Ramos (cell line): ENCODE measurements around the gene ANO1.
"Not testable (repeated sequence)": the region's sequence is repeated elsewhere in the genome, so short reads cannot be mapped to it uniquely, and the experiment has no call there.

Experiments used
- in situ Hi-C: fragments of 300-500 bp; cut with MboI; formaldehyde crosslinking; loops from one replicate; pipeline ENCODE4 v1.14.3; 2022; ENCODE audit warnings: low sequenced_read_pairs; ENCODE audit not compliant: unreplicated experiment

Gene ANO1

GRCh38 chr11:70201882-70202861, 124.1 kb downstream of the ANO1 start:
- in situ Hi-C loops, result no loop called here

GRCh38 chr11:70202920-70203750, 125.0 kb downstream of the ANO1 start, which contains the start of gene FADD:
TSS of gene FADD (plus strand) at chr11:70203296. CDS start at chr11:70203460, 164 bp downstream.
- in situ Hi-C loops, result no loop called here

GRCh38 chr11:70203751-70204465, 125.8 kb downstream of the ANO1 start:
- in situ Hi-C loops, result no loop called here

DNA sequence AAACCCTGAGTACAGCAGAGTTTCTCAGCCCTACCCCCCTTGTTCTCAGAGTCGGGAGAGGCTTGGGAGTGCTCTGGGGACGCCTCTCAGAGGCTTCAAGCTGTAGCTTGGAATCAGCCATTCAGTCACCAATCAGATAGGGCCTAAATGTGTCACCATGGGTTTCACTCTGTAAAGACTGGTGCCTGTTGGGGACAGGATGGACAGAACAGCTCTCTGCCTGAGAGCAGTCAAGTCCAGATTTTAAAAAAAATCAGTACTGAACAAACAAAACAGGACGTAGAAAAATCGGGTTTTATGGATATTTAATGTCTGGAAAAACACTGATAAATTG, 126.3 kb downstream of the ANO1 start:
- in situ Hi-C loops, result no loop called here

DNA sequence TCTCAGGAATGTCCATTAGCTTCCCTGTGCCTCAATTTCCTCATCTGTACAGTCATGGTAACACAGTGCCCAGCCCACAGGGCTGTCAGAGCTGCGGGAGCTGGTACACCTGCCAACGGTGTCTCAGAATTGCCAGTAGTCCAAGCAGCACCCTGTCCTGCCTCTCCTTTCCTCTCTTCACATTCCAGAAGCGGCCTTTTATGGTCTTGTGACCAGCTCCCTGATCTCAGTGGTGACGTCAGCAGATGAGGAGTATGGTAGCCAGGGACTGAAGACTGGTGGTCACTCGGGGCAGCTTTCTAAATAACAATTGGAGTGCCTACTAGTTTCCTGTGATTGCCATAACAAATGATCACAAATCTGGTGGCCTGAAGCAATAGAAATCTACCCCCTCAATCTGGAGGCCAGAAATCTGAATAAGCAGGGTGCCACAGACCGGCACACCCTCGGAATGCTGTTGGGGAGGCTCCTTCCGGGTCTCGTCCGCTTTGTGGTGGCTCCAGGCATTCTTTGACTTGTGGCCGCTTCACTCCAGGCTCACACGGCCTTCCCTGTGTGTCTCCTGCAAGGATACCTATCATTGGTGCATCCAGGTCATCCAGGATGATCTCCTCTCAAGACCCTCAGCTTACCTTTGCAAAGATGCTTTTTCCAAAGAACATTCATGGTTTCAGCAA, 127.1 kb downstream of the ANO1 start:
- in situ Hi-C loops, result no loop called here

- in situ Hi-C loops, result no loop called here
Observed at GRCh38 chr11:70205766-70206165, 127.6 kb downstream of the ANO1 start.

DNA sequence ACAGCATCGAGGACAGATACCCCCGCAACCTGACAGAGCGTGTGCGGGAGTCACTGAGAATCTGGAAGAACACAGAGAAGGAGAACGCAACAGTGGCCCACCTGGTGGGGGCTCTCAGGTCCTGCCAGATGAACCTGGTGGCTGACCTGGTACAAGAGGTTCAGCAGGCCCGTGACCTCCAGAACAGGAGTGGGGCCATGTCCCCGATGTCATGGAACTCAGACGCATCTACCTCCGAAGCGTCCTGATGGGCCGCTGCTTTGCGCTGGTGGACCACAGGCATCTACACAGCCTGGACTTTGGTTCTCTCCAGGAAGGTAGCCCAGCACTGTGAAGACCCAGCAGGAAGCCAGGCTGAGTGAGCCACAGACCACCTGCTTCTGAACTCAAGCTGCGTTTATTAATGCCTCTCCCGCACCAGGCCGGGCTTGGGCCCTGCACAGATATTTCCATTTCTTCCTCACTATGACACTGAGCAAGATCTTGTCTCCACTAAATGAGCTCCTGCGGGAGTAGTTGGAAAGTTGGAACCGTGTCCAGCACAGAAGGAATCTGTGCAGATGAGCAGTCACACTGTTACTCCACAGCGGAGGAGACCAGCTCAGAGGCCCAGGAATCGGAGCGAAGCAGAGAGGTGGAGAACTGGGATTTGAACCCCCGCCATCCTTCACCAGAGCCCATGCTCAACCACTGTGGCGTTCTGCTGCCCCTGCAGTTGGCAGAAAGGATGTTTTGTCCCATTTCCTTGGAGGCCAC, 128.3 kb downstream of the ANO1 start:
- in situ Hi-C loops, result no loop called here

DNA sequence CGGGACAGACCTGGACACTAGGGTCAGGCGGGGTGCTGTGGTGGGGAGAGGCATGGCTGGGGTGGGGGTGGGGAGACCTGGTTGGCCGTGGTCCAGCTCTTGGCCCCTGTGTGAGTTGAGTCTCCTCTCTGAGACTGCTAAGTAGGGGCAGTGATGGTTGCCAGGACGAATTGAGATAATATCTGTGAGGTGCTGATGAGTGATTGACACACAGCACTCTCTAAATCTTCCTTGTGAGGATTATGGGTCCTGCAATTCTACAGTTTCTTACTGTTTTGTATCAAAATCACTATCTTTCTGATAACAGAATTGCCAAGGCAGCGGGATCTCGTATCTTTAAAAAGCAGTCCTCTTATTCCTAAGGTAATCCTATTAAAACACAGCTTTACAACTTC, 128.9 kb downstream of the ANO1 start:
- in situ Hi-C loops, result no loop called here

GRCh38 chr11:70207531-70208131, 129.5 kb downstream of the ANO1 start:
- in situ Hi-C loops, result no loop called here

GRCh38 chr11:70209391-70209912, 131.3 kb downstream of the ANO1 start:
- in situ Hi-C loops, result no loop called here

GRCh38 chr11:70210051-70210501, 132.0 kb downstream of the ANO1 start:
- in situ Hi-C loops, result no loop called here

DNA sequence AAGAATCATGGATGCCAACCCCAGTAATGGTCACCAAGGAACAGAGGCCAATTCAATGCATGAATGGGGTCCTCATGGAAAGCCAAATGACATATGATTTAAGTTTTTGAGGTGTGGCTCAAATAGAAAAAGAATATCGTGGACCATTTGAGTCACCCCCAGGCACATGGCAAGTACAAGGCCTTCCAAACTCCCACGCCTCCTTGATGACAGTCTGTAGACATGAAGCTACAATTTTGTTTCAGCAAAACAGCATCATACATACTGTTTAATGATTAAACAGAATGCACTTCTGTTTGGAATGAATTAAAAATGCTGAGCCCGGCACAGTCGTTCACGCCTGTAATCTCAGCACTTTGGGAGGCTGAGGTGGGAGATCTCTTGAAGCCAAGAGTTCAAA, 132.4 kb downstream of the ANO1 start:
- in situ Hi-C loops, result no loop called here

GRCh38 chr11:70212227-70212811, 134.2 kb downstream of the ANO1 start:
- in situ Hi-C loops, result no loop called here

DNA sequence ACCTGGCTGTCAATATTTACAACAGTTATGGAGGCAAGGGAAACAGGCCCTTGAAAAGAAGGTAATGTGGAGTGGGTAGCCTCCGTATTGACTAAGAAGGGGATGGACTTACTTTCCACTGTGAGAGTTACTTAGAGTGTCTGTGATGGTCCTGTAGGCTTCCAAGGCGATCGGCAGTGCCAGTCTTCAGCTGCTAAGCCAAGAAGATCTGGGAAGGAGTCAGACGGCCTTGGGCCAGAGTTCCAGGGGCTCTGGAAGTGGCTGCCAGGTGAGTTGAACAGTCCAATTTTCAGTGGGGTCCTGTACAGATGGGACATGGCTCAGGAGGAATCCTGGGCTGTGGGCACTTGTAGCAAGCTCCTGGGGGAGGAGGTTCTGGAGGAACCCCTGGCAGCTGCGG, 139.3 kb downstream of the ANO1 start:
- in situ Hi-C loops, result not testable (repeated sequence)

DNA sequence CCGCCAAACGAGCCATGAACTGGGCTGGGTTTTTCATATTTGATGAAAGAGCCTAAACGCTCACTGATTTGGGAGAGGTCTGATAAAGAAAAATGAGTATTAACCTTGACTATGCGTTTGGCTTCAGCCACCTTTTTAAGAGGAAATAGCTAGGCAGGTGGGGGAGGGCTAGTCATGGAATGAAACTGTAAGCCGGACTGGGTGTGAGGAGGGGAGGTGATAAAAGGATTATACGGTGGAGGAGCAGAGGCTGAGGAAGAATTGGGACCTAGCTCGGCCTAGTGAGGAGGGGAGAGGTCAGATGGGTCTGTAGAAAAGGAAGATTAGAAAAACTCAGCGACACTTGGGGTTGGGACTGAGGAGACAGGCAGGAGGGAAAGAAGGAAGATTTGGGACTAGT, 140.0 kb downstream of the ANO1 start:
- in situ Hi-C loops, result not testable (repeated sequence)

- in situ Hi-C loops, result no loop called here
Observed at GRCh38 chr11:70220136-70220535, 142.0 kb downstream of the ANO1 start.

- in situ Hi-C loops, result no loop called here
Observed at GRCh38 chr11:70220920-70221319, 142.8 kb downstream of the ANO1 start.

GRCh38 chr11:70225681-70226177, 147.6 kb downstream of the ANO1 start:
- in situ Hi-C loops, result no loop called here
